Neutrophil (primary cell): Measurements from ENCODE around the gene JAKMIP1.

Experiments used
- H3K27ac ChIP-seq: fragments of 200-600 bp; sonication (generic); 2 replicates; pipeline ENCODE4 v1.5.1; 2016; ENCODE audit warnings: mild to moderate bottlenecking, moderate library complexity
- H3K27me3 ChIP-seq: fragments of 200-600 bp; sonication (generic); 2 replicates; pipeline ENCODE4 v1.6.0; 2016; ENCODE audit warnings: mild to moderate bottlenecking
- H3K36me3 ChIP-seq: fragments of 200-600 bp; sonication (generic); 2 replicates; pipeline ENCODE4 v1.5.1; 2017
- H3K4me1 ChIP-seq, 2 experiments: fragments of 200-600 bp in 1 of 2; sonication (generic) in 1 of 2; 1 replicate in 1 of 2; 2 replicates in 1 of 2; pipeline versions ENCODE4 v1.5.1 to v1.6.1; 2013 to 2016; ENCODE audit warnings: low read depth in 1 of 2, low read length in 1 of 2, mild to moderate bottlenecking in 1 of 2, moderate library complexity in 1 of 2; ENCODE audit not compliant: control insufficient read depth in 1 of 2, insufficient read depth in 1 of 2
- H3K4me3 ChIP-seq, 2 experiments: fragments of 200-600 bp in 1 of 2; sonication (generic) in 1 of 2; 1 replicate in 1 of 2; 2 replicates in 1 of 2; pipeline ENCODE4 v1.5.1; 2013 to 2016; ENCODE audit warnings: low read depth in 1 of 2, low read length in 1 of 2, mild to moderate bottlenecking in 1 of 2, moderate library complexity in 1 of 2
- H3K9me3 ChIP-seq: fragments of 200-600 bp; sonication (generic); 2 replicates; pipeline ENCODE4 v1.5.1; 2016
- CTCF ChIP-seq: fragments of 200-600 bp; sonication (generic); IDR thresholded peaks from 2 replicates; pipeline ENCODE4 v1.5.1; 2016; ENCODE audit warnings: antibody characterized with exemption

The JAKMIP1 gene

GRCh38 chr4:6172927-6173200, 27.5 kb downstream of the JAKMIP1 start:
- Histone ChIP-seq H3K36me3 (no peaks in the 10 kb centered on the region), H3K27me3 (no peaks in the 10 kb centered on the region), H3K9me3 (no peaks in the 10 kb centered on the region), H3K4me1 (no peaks in the 10 kb centered on the region), H3K4me3 (no peak overlapping the region), H3K27ac (no peak overlapping the region)
- no peak for TF ChIP-seq CTCF

- Histone ChIP-seq H3K4me3 (no peak overlapping the region), H3K27me3 (no peaks in the 10 kb centered on the region), H3K9me3 (no peaks in the 10 kb centered on the region), H3K4me1 (no peaks in the 10 kb centered on the region), H3K36me3 (no peaks in the 10 kb centered on the region), H3K27ac (no peak overlapping the region)
- TF ChIP-seq CTCF, result no peak
These were observed 28.0 kb downstream of the JAKMIP1 start for GRCh38 chr4:6172093-6172926.

DNA sequence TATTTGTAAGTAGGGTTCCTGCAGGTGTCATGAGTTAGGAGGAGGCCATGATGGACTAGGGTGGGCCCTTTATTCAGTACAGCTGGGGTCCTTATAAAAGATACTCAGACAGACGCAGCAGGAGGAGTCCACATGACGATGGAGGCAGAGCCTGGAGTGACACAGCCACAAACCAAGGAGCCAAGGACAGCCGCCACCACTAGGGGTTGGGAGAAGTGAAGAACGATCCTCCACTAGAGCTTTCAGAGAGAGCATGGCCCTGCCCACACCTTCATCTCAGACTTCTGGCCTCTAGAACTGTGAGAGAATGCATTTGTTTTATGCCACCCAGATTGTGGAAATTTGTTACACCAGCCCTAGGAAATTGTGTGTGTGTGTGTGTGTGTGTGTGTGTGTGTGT, 31.1 kb downstream of the JAKMIP1 start:
- TF ChIP-seq CTCF, result no peak
- Histone ChIP-seq H3K27me3 (no peaks in the 10 kb centered on the region), H3K9me3 (no peaks in the 10 kb centered on the region), H3K4me1 (no peaks in the 10 kb centered on the region), H3K4me3 (no peak overlapping the region), H3K27ac (no peak overlapping the region), H3K36me3 (no peaks in the 10 kb centered on the region)

- H3K36me3 ChIP-seq, result no peaks in the 10 kb centered on the region
- no peaks in the 10 kb centered on the region for H3K9me3 ChIP-seq
- no peaks in the 10 kb centered on the region for H3K27me3 ChIP-seq
- no peak overlapping the region for H3K4me3 ChIP-seq
- no peaks in the 10 kb centered on the region for H3K4me1 ChIP-seq
- H3K27ac ChIP-seq, result no peak overlapping the region
- no peak for TF ChIP-seq CTCF
These were observed 34.6 kb downstream of the JAKMIP1 start for GRCh38 chr4:6165766-6166165.

DNA sequence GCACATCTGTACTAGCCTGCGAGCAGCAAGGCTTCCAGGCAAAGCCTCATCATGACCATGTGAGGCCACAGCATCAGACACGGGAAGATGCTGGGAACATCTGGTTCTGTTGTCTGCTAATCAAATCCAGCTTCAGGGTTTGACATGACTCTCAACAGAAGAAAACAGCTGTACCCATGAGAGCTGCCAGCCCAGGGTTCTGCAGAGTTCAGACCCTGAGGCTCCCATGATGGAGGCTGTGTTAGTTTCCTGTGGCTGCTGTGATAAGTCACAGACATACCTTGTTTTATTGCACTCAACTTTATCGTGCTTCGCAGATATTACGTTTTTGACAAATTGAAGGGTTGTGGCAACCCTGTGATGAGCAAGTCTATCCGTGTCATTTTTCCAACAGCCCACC, 37.5 kb downstream of the JAKMIP1 start:
- no peaks in the 10 kb centered on the region for H3K27me3 ChIP-seq
- no peaks in the 10 kb centered on the region for H3K4me1 ChIP-seq
- H3K36me3 ChIP-seq, result no peaks in the 10 kb centered on the region
- TF ChIP-seq CTCF, result no peak
- no peak overlapping the region for H3K4me3 ChIP-seq
- no peaks in the 10 kb centered on the region for H3K9me3 ChIP-seq
- H3K27ac ChIP-seq, result no peak overlapping the region
